Ishikawa (cell line): Measurements from ENCODE around the gene CCDC86.
A peak's percentile ranks its signal among the peaks of the same experiment; 100 is the strongest.

Experiments
- CEBPB ChIP-seq: IDR thresholded peaks from 2 replicates; pipeline ENCODE4 v1.6.1; 2012
- CREB1 ChIP-seq: IDR thresholded peaks from 2 replicates; pipeline ENCODE4 v1.6.1; 2012; ENCODE audit warnings: low read depth
- EGR1 ChIP-seq: IDR thresholded peaks from 2 replicates; pipeline ENCODE4 v1.6.1; 2012
- EP300 ChIP-seq: IDR thresholded peaks from 2 replicates; pipeline ENCODE4 v1.6.1; 2012; ENCODE audit warnings: borderline replicate concordance
- FOXM1 ChIP-seq: IDR thresholded peaks from 2 replicates; pipeline ENCODE4 v1.6.1; 2012; ENCODE audit warnings: low read depth, borderline replicate concordance
- MAX ChIP-seq: IDR thresholded peaks from 2 replicates; pipeline ENCODE4 v1.6.1; 2012
- NFIC ChIP-seq: IDR thresholded peaks from 2 replicates; pipeline ENCODE4 v1.6.1; 2012
- RAD21 ChIP-seq: IDR thresholded peaks from 2 replicates; pipeline ENCODE4 v1.6.1; 2012; ENCODE audit warnings: low read depth
- REST ChIP-seq: IDR thresholded peaks from 2 replicates; pipeline ENCODE4 v1.6.1; 2012; ENCODE audit warnings: low read depth, mild to moderate bottlenecking
- TCF12 ChIP-seq: IDR thresholded peaks from 2 replicates; pipeline ENCODE4 v1.6.1; 2012; ENCODE audit warnings: low read depth
- TEAD4 ChIP-seq: IDR thresholded peaks from 2 replicates; pipeline ENCODE4 v1.6.1; 2012
- USF1 ChIP-seq: IDR thresholded peaks from 2 replicates; pipeline ENCODE4 v1.6.1; 2012
- YY1 ChIP-seq: IDR thresholded peaks from 2 replicates; pipeline ENCODE4 v1.6.1; 2012; ENCODE audit warnings: low read depth
- ZBTB7A ChIP-seq: IDR thresholded peaks from 2 replicates; pipeline ENCODE4 v1.6.1; 2012; ENCODE audit warnings: low read depth

Gene CCDC86

GRCh38 chr11:60825118-60825517, 16.8 kb upstream of the CCDC86 start:
- TF ChIP-seq NFIC = no peak
- no peak for TF ChIP-seq CEBPB
- TF ChIP-seq MAX = no peak
- TF ChIP-seq EP300 = no peak
- TF ChIP-seq CREB1 = no peak
- no peak for TF ChIP-seq YY1
- no peak for TF ChIP-seq TCF12
- TF ChIP-seq REST = no peak

- no peak for TF ChIP-seq REST
- no peak for TF ChIP-seq FOXM1
- no peak for TF ChIP-seq YY1
- no peak for TF ChIP-seq MAX
- TF ChIP-seq TCF12 = no peak
- no peak for TF ChIP-seq TEAD4
- no peak for TF ChIP-seq EP300
- TF ChIP-seq ZBTB7A = no peak
- no peak for TF ChIP-seq CREB1
Measured at GRCh38 chr11:60825790-60826189, 16.1 kb upstream of the CCDC86 start.

- TF ChIP-seq ZBTB7A = no peak
- no peak for TF ChIP-seq NFIC
- no peak for TF ChIP-seq RAD21
- no peak for TF ChIP-seq MAX
- no peak for TF ChIP-seq EP300
- no peak for TF ChIP-seq CREB1
- no peak for TF ChIP-seq REST
- no peak for TF ChIP-seq CEBPB
- no peak for TF ChIP-seq USF1
Measured at GRCh38 chr11:60830478-60831142, 11.3 kb upstream of the CCDC86 start.

- TF ChIP-seq CEBPB (no peak), RAD21 (peak; percentile 95)
Measured at GRCh38 chr11:60831143-60831500, 10.8 kb upstream of the CCDC86 start.

GRCh38 chr11:60831501-60832079, 10.3 kb upstream of the CCDC86 start:
- TF ChIP-seq NFIC = peak; percentile 46; the same call in 1 of the 2 replicates
- TF ChIP-seq CREB1 = no peak
- TF ChIP-seq EGR1 = no peak
